NCI-H1105 treated with DMSO at 0.1 percent for 48 hours (cell line): ENCODE results near the gene ZNF718.
"Not testable (repeated sequence)": the region's sequence is repeated elsewhere in the genome, so short reads cannot be mapped to it uniquely, and the experiment has no call there.

Experiments
- DNase-seq: peaks from one replicate; lab custom pipeline; 2025; lab: John Stamatoyannopoulos, UW

The ZNF718 gene

GRCh38 chr4:124275-125081, at the start of gene ZNF718:
Gene ZNF718 (plus strand): TSS chr4:124501. CDS start chr4:124671, 170 bp downstream.
- no peak for DNase-seq

- DNase-seq, result no peak
These were observed 38.4 kb upstream of the ZNF718 start for GRCh38 chr4:85951-86350.

- not testable (repeated sequence) for DNase-seq
These were observed 37.6 kb upstream of the ZNF718 start for GRCh38 chr4:86559-87324.

GRCh38 chr4:98386-98785, 25.9 kb upstream of the ZNF718 start:
- no peak for DNase-seq

- no peak for DNase-seq
These were observed 24.4 kb upstream of the ZNF718 start for GRCh38 chr4:99863-100262.

GRCh38 chr4:107083-107443, 17.2 kb upstream of the ZNF718 start:
- DNase-seq, result no peak

GRCh38 chr4:107444-108429, 16.6 kb upstream of the ZNF718 start:
- DNase-seq, result no peak

- DNase-seq, result no peak
These were observed 11.5 kb upstream of the ZNF718 start for GRCh38 chr4:112771-113170.

- no peak for DNase-seq
These were observed 10.6 kb upstream of the ZNF718 start for GRCh38 chr4:113732-114131.

GRCh38 chr4:114149-114548, 10.2 kb upstream of the ZNF718 start:
- no peak for DNase-seq

GRCh38 chr4:116499-116898, 7.8 kb upstream of the ZNF718 start:
- DNase-seq, result no peak

GRCh38 chr4:120616-121015, 3.7 kb upstream of the ZNF718 start:
- DNase-seq, result no peak

- no peak for DNase-seq
These were observed 2.8 kb upstream of the ZNF718 start for GRCh38 chr4:121408-122084.

GRCh38 chr4:123922-124274, 403 bp upstream of the ZNF718 start:
- DNase-seq, result not testable (repeated sequence)

- no peak for DNase-seq
These were observed 930 bp downstream of the ZNF718 start for GRCh38 chr4:125091-125771.

GRCh38 chr4:125833-126232, 1.5 kb downstream of the ZNF718 start:
- DNase-seq, result no peak

GRCh38 chr4:132483-132882, 8.2 kb downstream of the ZNF718 start:
- no peak for DNase-seq

GRCh38 chr4:138935-139334, 14.6 kb downstream of the ZNF718 start:
- DNase-seq, result no peak

GRCh38 chr4:139691-140090, 15.4 kb downstream of the ZNF718 start:
- DNase-seq, result no peak

GRCh38 chr4:146621-147020, 22.3 kb downstream of the ZNF718 start:
- DNase-seq, result no peak

GRCh38 chr4:147233-147632, 22.9 kb downstream of the ZNF718 start:
- no peak for DNase-seq
